ENCODE results near the gene AGAP1. TPM values are rescaled to one million over a fixed set of nuclear protein-coding genes. Genes with fewer than 3 reads are reported as not detected.

Gene AGAP1
- total RNA-seq, 2 experiments from 2014 or later = not detected

- H3K27ac ChIP-seq (ENCODE audit: low read depth, low read length, poor library complexity, severe bottlenecking) = no peak overlapping the region
- H2AFZ ChIP-seq (ENCODE audit: low read length) = no peak overlapping the region
- BruUV-seq (replicated peaks) = no TSS peak
- H3K4me2 ChIP-seq (ENCODE audit: low read length) = no peak overlapping the region
- TF ChIP-seq CTCF (conservative IDR thresholded peaks at IDR 0.05; ENCODE audit: low read length) = no peak
- no peak for TF ChIP-seq EZH2phosphoT487 (IDR thresholded peaks at IDR 0.05; ENCODE audit: borderline replicate concordance, low read depth, low read length)
- no peaks in the 10 kb centered on the region for H4K20me1 ChIP-seq (ENCODE audit: insufficient read depth, low read length)
- no peak for DNase-seq (ENCODE audit: low spot score)
- H3K4me3 ChIP-seq (ENCODE audit: low read depth, low read length, poor library complexity, severe bottlenecking) = no peak overlapping the region
- CTCF ChIA-PET (ENCODE audit: unreplicated experiment) = no interaction called here
- POLR2A ChIA-PET = no interaction called here
- H3K4me1 ChIP-seq (ENCODE audit: insufficient read depth, low read length, poor library complexity, severe bottlenecking) = no peaks in the 10 kb centered on the region
- intact Hi-C loops (cut with micrococcal nuclease; ENCODE audit: unreplicated experiment) = no loop called here
- no peaks in the 10 kb centered on the region for H3K36me3 ChIP-seq (ENCODE audit: insufficient read depth, low read length)
- H3K9me3 ChIP-seq (ENCODE audit: low read length) = no peaks in the 10 kb centered on the region
- H3K79me2 ChIP-seq (ENCODE audit: insufficient read depth, low read depth, low read length) = no peaks in the 10 kb centered on the region
- H3K9me2 ChIP-seq (ENCODE audit: insufficient read depth, low read length) = no peaks in the 10 kb centered on the region
These were observed 599.3 kb downstream of the AGAP1 start for GRCh38 chr2:236093134-236093533.

- TF ChIP-seq CTCF (conservative IDR thresholded peaks at IDR 0.05; ENCODE audit: low read length) = no peak
- TF ChIP-seq EZH2phosphoT487 (IDR thresholded peaks at IDR 0.05; ENCODE audit: borderline replicate concordance, low read depth, low read length) = no peak
- DNase-seq (ENCODE audit: low spot score) = no peak
- ChIA-PET CTCF (ENCODE audit: unreplicated experiment) (no interaction called here), POLR2A (no interaction called here)
- Histone ChIP-seq H3K9me2 (ENCODE audit: insufficient read depth, low read length) (no peaks in the 10 kb centered on the region), H3K4me2 (ENCODE audit: low read length) (no peak overlapping the region), H3K4me3 (ENCODE audit: low read depth, low read length, poor library complexity, severe bottlenecking) (no peak overlapping the region), H3K79me2 (ENCODE audit: insufficient read depth, low read depth, low read length) (no peaks in the 10 kb centered on the region), H3K9me3 (ENCODE audit: low read length) (no peaks in the 10 kb centered on the region), H3K4me1 (ENCODE audit: insufficient read depth, low read length, poor library complexity, severe bottlenecking) (no peaks in the 10 kb centered on the region), H3K27ac (ENCODE audit: low read depth, low read length, poor library complexity, severe bottlenecking) (no peak overlapping the region), H2AFZ (ENCODE audit: low read length) (no peak overlapping the region), H3K36me3 (ENCODE audit: insufficient read depth, low read length) (no peaks in the 10 kb centered on the region), H4K20me1 (ENCODE audit: insufficient read depth, low read length) (no peaks in the 10 kb centered on the region)
- intact Hi-C loops (cut with micrococcal nuclease; ENCODE audit: unreplicated experiment) = no loop called here
- no TSS peak for BruUV-seq (replicated peaks)
These were observed 601.7 kb downstream of the AGAP1 start for GRCh38 chr2:236095504-236095903.

- intact Hi-C loops (cut with micrococcal nuclease; ENCODE audit: unreplicated experiment) = no loop called here
- TF ChIP-seq EZH2phosphoT487 (IDR thresholded peaks at IDR 0.05; ENCODE audit: borderline replicate concordance, low read depth, low read length) (no peak), CTCF (conservative IDR thresholded peaks at IDR 0.05; ENCODE audit: low read length) (no peak)
- no peaks in the 10 kb centered on the region for H3K9me2 ChIP-seq (ENCODE audit: insufficient read depth, low read length)
- no peak overlapping the region for H3K27ac ChIP-seq (ENCODE audit: low read depth, low read length, poor library complexity, severe bottlenecking)
- BruUV-seq (replicated peaks) = no TSS peak
- H2AFZ ChIP-seq (ENCODE audit: low read length) = no peak overlapping the region
- POLR2A ChIA-PET = no interaction called here
- no peak overlapping the region for H3K4me2 ChIP-seq (ENCODE audit: low read length)
- CTCF ChIA-PET (ENCODE audit: unreplicated experiment) = no interaction called here
- H3K36me3 ChIP-seq (ENCODE audit: insufficient read depth, low read length) = no peaks in the 10 kb centered on the region
- H3K79me2 ChIP-seq (ENCODE audit: insufficient read depth, low read depth, low read length) = no peaks in the 10 kb centered on the region
- no peak for DNase-seq (ENCODE audit: low spot score)
- H4K20me1 ChIP-seq (ENCODE audit: insufficient read depth, low read length) = no peaks in the 10 kb centered on the region
- H3K9me3 ChIP-seq (ENCODE audit: low read length) = no peaks in the 10 kb centered on the region
- H3K4me1 ChIP-seq (ENCODE audit: insufficient read depth, low read length, poor library complexity, severe bottlenecking) = no peaks in the 10 kb centered on the region
- no peak overlapping the region for H3K4me3 ChIP-seq (ENCODE audit: low read depth, low read length, poor library complexity, severe bottlenecking)
These were observed 607.6 kb downstream of the AGAP1 start for GRCh38 chr2:236101311-236101950.

All from OCI-LY7 (cell line).